PC-9 (cell line): ENCODE data around the gene ZNF484. TPM values are rescaled to one million over a fixed set of nuclear protein-coding genes. Genes with fewer than 3 reads are reported as not detected.
"Not testable (repeated sequence)": the region's sequence is repeated elsewhere in the genome, so short reads cannot be mapped to it uniquely, and the experiment has no call there.

Experiments used
- BruUV-seq: library from RNA; stranded (reverse); fragments of 400-500 nt; replicated peaks from 2 replicates; lab custom pipeline; 2021; lab: Mats Ljungman, UMichigan
- CTCF ChIA-PET: fragments of 300-600 bp; sonication (Branson Sonifier 250); formaldehyde crosslinking; loops from one replicate; lab custom pipeline; 2022; ENCODE audit warnings: antibody characterized with exemption; lab: Charles Lee
- POLR2A ChIA-PET: fragments of 300-600 bp; sonication (Branson Sonifier 250); formaldehyde crosslinking; loops from one replicate; lab custom pipeline; 2022; ENCODE audit warnings: antibody characterized with exemption; ENCODE audit not compliant: unreplicated experiment; lab: Charles Lee
- DNase-seq, 2 experiments: peaks; one replicate each; pipeline versions ENCODE4 v3.0.0 to v3.0.0-alpha.2; 2015 to 2022; ENCODE audit warnings: mixed read lengths in 1 of 2
- H2AFZ ChIP-seq: fragments of 200-600 bp; sonication (generic); 2 replicates; pipeline ENCODE4 v1.8.1; 2017; ENCODE audit warnings: antibody characterized with exemption
- H3F3A ChIP-seq: fragments of 200-600 bp; sonication (generic); 2 replicates; pipeline ENCODE4 v1.8.1; 2017; ENCODE audit warnings: antibody characterized with exemption, mild to moderate bottlenecking, low read depth; ENCODE audit not compliant: insufficient read depth
- H3K27ac ChIP-seq: fragments of 200-600 bp; sonication (generic); 2 replicates; pipeline ENCODE4 v1.6.1; 2016; ENCODE audit warnings: mixed run types
- H3K27me3 ChIP-seq: fragments of 200-600 bp; sonication (generic); 2 replicates; pipeline ENCODE4 v1.6.1; 2016; ENCODE audit warnings: low read depth, mixed run types; ENCODE audit not compliant: insufficient read depth
- H3K36me3 ChIP-seq: fragments of 200-600 bp; sonication (generic); 2 replicates; pipeline ENCODE4 v1.6.1; 2016; ENCODE audit warnings: low read depth, mixed run types
- H3K4me1 ChIP-seq: fragments of 200-600 bp; sonication (generic); replicated peaks from 2 replicates; pipeline ENCODE4 v1.6.1; 2016; ENCODE audit warnings: mixed run types; ENCODE audit not compliant: insufficient read depth
- H3K4me2 ChIP-seq: fragments of 200-600 bp; sonication (generic); 2 replicates; pipeline ENCODE4 v1.6.1; 2017; ENCODE audit warnings: mixed run types
- H3K4me3 ChIP-seq: fragments of 200-600 bp; sonication (generic); 2 replicates; pipeline ENCODE4 v1.6.1; 2016; ENCODE audit warnings: mixed run types
- H3K79me2 ChIP-seq: fragments of 200-600 bp; sonication (generic); 2 replicates; pipeline ENCODE4 v1.6.1; 2017; ENCODE audit warnings: low read depth, mixed run types
- H3K9me2 ChIP-seq: fragments of 200-600 bp; sonication (generic); 2 replicates; pipeline ENCODE4 v1.8.1; 2017; ENCODE audit warnings: mild to moderate bottlenecking; ENCODE audit not compliant: insufficient read depth
- H3K9me3 ChIP-seq: fragments of 200-600 bp; sonication (generic); 2 replicates; pipeline ENCODE4 v1.8.1; 2016; ENCODE audit warnings: low read depth; ENCODE audit not compliant: insufficient read depth
- H4K20me1 ChIP-seq: fragments of 200-600 bp; sonication (generic); 2 replicates; pipeline ENCODE4 v1.8.1; 2017; ENCODE audit not compliant: insufficient read depth
- EZH2 ChIP-seq: fragments of 200-600 bp; sonication (generic); IDR thresholded peaks from 2 replicates; pipeline ENCODE4 v1.8.0; 2017; ENCODE audit warnings: antibody characterized with exemption, low read depth
- intact Hi-C: fragments of 100-400 bp; cut with micrococcal nuclease; formaldehyde crosslinking; loops from one replicate; pipeline ENCODE4 v1.10.0; 2022; ENCODE audit not compliant: unreplicated experiment
- total RNA-seq: library from RNA; stranded (reverse); gene quantifications from 2 replicates; pipeline ENCODE4 v1.2.3, GENCODE V29; 2021
- TF ChIP-seq, protein P1 (sequence below): fragments of 200-600 bp; sonication (generic); conservative IDR thresholded peaks from 2 replicates; pipeline ENCODE4 v1.6.1; 2017; ENCODE audit warnings: mixed run types, antibody characterized with exemption, mild to moderate bottlenecking, moderate library complexity

Gene ZNF484
- total RNA-seq, 1 experiment from 2014 or later: 10.8 TPM

DNA sequence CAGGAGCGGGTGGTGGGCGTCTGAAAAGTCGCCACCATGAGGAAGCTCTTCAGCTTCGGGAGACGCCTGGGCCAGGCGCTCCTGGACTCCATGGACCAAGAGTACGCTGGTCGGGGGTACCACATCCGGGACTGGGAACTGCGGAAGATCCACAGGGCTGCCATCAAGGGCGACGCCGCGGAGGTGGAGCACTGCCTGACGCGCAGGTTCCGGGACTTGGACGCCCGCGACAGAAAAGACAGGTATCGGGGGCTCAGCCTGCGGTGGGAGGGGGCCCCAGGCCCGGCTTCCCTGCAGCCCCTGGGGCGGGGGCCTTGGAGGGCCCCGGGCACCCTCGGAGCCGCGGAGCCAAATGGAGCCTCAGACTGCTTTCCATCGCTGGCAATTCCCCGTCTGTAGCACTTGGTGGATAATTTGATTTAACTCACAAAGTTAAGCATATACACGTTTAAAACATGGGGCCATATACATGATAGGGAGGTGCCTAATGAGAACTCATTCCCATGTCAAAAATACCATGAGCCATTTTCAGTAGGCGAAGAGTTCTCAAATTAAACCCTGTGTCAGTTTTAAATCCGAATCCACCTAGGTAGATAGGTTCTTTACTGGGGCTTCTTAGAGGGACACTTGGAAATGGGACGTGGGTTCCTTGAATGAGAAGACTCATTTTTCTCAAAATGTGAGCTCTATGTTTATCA lies 68.1 kb downstream of the ZNF484 start:
- not testable (repeated sequence) for H4K20me1 ChIP-seq, H3K9me2 ChIP-seq, H2AFZ ChIP-seq, H3K36me3 ChIP-seq, H3K79me2 ChIP-seq, H3K27ac ChIP-seq, DNase-seq, H3F3A ChIP-seq, H3K27me3 ChIP-seq, BruUV-seq, H3K4me1 ChIP-seq, H3K9me3 ChIP-seq
- intact Hi-C loops: loop anchor here (5.0 kb wide), 2 partner anchors 143 to 758 kb away; no protein-coding TSS in a partner anchor
- POLR2A ChIA-PET: interaction anchor here (0.6 kb wide), 2 partner anchors 153 to 204 kb away, joined by 5 to 20 read pairs; no protein-coding TSS in a partner anchor
- H3K4me2 ChIP-seq: peak overlapping the region; percentile 61
- CTCF ChIA-PET: interaction anchor here (0.6 kb wide), 1 partner anchor 116 kb away, joined by 4 read pairs; no protein-coding TSS in a partner anchor
- H3K4me3 ChIP-seq: peak overlapping the region; percentile 53; the same call in 1 of the 2 replicates

DNA sequence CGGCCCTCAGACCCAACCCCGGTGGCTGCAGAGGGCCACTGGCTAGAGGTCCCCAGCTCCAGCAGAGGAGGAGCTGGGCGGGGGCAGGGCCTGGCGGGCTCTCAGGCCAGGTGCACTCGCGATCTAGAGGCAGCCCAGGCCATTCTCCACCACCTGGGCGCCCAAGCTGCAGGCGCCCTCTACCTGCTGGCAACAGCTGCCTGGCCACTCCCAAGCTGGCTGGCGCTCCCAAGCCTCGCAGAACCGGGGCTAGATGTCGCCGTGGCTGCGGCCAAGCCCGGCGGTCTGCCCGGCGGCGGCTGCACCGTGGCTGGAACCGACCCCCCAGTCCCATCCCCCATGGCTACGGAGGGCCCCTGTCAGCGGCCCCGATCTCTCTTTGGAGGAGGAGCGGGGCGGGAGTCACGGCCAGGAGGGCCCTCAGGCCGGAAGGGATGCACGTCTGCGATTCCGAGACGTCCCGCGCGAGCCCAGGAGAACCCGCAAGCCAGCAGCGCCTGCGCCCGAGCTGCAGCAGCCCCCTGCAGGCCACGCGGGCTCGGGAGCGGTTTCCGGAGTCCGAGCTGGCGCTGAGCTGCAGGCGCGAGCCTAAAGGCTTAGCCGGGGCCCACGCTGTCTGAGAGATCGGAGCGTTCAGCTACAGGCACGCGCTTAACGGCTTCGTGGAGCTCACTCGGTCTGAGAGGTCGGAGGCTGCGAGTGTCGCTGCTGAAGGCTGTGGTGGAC lies 68.9 kb downstream of the ZNF484 start:
- H4K20me1 ChIP-seq: no peaks in the 10 kb centered on the region
- no TSS peak for BruUV-seq
- ChIA-PET CTCF (interaction anchor here (0.5 to 0.6 kb wide), 2 partner anchors 117 to 134 kb away, joined by 4 read pairs; no protein-coding TSS in a partner anchor), POLR2A (interaction anchor here (0.6 kb wide), 3 partner anchors 20 to 203 kb away, joined by 5 to 20 read pairs (median 6); no protein-coding TSS in a partner anchor)
- no peaks in the 10 kb centered on the region for H3K9me2 ChIP-seq
- H3K4me2 ChIP-seq: peak overlapping the region; percentile 61
- H3K9me3 ChIP-seq: no peaks in the 10 kb centered on the region
- no peaks in the 10 kb centered on the region for H3K79me2 ChIP-seq
- DNase-seq: peak; percentile 58 to 88
- peak overlapping the region; percentile 53; the same call in 1 of the 2 replicates for H3K4me3 ChIP-seq
- no peak overlapping the region for H3K27ac ChIP-seq
- H3K36me3 ChIP-seq: no peaks in the 10 kb centered on the region
- H3F3A ChIP-seq: no peaks in the 10 kb centered on the region
- no peaks in the 10 kb centered on the region for H3K4me1 ChIP-seq
- TF ChIP-seq, protein P1, sequence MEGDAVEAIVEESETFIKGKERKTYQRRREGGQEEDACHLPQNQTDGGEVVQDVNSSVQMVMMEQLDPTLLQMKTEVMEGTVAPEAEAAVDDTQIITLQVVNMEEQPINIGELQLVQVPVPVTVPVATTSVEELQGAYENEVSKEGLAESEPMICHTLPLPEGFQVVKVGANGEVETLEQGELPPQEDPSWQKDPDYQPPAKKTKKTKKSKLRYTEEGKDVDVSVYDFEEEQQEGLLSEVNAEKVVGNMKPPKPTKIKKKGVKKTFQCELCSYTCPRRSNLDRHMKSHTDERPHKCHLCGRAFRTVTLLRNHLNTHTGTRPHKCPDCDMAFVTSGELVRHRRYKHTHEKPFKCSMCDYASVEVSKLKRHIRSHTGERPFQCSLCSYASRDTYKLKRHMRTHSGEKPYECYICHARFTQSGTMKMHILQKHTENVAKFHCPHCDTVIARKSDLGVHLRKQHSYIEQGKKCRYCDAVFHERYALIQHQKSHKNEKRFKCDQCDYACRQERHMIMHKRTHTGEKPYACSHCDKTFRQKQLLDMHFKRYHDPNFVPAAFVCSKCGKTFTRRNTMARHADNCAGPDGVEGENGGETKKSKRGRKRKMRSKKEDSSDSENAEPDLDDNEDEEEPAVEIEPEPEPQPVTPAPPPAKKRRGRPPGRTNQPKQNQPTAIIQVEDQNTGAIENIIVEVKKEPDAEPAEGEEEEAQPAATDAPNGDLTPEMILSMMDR: peak; percentile 29; the same call in 1 of the 2 replicates
- TF ChIP-seq EZH2: no peak
- intact Hi-C loops: loop anchor here (5.0 kb wide), 2 partner anchors 143 to 758 kb away; no protein-coding TSS in a partner anchor
- peak overlapping the region; percentile 62 for H2AFZ ChIP-seq
- H3K27me3 ChIP-seq: no peaks in the 10 kb centered on the region

DNA sequence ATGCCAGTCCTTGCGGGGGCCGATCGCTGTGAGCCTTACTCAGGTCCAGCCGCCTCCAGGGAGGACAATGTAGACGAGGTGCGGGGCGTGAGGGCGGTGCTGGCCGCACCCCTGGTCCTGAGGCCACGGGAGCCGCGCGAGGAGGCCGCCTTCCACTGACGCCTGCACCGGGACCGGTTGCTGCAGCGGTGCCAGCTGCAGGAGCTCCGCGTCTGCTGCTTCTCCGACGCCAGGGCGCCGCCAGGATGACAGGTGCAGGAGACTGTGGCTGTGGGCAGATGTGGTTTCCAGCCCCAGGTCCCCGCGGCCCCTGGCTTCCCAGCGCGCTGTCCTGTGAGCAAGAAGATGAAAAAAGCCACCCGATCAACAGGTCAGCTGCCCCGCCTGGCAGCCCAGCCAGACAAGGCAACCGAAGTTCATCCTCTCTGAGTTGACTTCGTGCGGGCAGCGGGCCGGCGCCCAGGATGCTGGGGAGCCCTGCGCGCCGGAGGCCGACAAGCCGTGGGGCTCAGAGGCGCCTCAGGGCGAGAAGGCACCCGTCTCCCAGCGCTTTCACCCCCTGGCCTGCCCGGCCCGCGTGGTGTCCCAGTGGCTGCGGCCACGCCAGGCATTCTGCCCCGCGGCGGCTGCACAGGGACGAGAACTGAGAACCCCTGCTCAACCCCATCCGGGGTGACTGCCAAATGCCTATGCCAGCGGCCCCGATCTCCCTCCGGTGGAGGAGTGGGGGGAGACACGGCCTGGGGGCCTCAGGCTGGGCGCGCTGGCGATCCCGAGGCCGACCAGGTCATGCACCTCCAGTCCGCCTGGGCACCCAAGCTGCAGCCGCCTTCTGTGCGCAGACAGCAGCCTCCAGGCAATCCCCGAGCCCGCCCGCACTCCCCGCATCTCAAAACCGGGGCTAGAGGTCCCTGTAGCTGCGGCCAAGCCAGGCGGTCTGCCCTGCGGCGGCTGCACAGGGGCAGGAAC lies 69.8 kb downstream of the ZNF484 start:
- Histone ChIP-seq H4K20me1 (no peaks in the 10 kb centered on the region), H3K4me2 (peak overlapping the region; percentile 61), H3F3A (no peaks in the 10 kb centered on the region), H3K4me1 (no peaks in the 10 kb centered on the region), H3K79me2 (no peaks in the 10 kb centered on the region), H3K4me3 (peak overlapping the region; percentile 53; the same call in 1 of the 2 replicates), H3K27ac (no peak overlapping the region), H3K36me3 (no peaks in the 10 kb centered on the region), H3K9me2 (no peaks in the 10 kb centered on the region), H3K9me3 (no peaks in the 10 kb centered on the region), H3K27me3 (no peaks in the 10 kb centered on the region), H2AFZ (no peak overlapping the region)
- no TSS peak for BruUV-seq
- no peak for TF ChIP-seq EZH2
- TF ChIP-seq, protein P1: no peak
- CTCF ChIA-PET: no interaction called here
- intact Hi-C loops: loop anchor here (5.0 kb wide), 2 partner anchors 144 to 759 kb away; no protein-coding TSS in a partner anchor
- POLR2A ChIA-PET: no interaction called here
- DNase-seq: peak in 1 of 2 experiments; percentile 2
